Astrocyte (in vitro differentiated cells and primary cell): ENCODE measurements around the gene KCNAB1.

Source experiments
- EZH2 ChIP-seq: IDR thresholded peaks from 2 replicates; pipeline ENCODE4 v1.6.1; 2012; ENCODE audit warnings: mild to moderate bottlenecking, low read length, inconsistent platforms; ENCODE audit not compliant: insufficient read depth
- TF ChIP-seq, protein P1 (sequence below): IDR thresholded peaks from 2 replicates; pipeline ENCODE4 v1.5.1; 2011; ENCODE audit warnings: low read depth, mild to moderate bottlenecking, inconsistent platforms, low read length, moderate library complexity; ENCODE audit not compliant: insufficient read depth

DNA sequence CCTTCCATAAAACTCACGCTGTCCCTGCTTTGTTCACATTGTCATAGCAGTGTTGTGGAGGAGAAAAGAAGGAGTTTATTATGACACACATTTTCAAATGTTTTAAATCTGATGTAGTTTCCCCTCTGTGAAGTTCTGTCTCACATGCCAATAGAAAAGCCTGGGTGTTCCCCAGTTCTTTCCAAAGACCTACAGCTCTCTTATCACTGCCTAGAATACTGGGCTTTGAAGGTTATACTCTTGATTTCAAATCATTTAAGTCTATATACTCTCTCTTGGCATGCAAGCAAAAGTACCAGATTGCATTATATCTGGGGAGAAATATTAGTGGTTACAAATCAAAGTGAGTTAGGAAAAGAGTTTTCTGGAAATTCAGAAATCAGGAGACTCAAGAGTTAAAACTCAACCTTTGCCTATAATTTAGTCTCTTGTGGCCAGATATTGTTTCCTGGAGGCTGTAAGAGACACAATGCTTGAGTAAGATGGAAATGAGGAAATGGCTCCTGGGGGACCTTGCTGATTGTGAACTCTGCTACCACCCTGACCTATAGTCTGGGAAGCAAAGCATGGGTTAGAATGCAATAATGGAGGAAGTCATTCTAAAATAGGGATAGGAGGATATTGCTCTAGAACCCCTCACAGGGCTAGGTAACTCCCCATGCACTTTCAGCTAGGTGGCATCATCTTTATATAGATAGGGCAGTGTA, 182.8 kb downstream of the KCNAB1 start:
- TF ChIP-seq, protein P1, sequence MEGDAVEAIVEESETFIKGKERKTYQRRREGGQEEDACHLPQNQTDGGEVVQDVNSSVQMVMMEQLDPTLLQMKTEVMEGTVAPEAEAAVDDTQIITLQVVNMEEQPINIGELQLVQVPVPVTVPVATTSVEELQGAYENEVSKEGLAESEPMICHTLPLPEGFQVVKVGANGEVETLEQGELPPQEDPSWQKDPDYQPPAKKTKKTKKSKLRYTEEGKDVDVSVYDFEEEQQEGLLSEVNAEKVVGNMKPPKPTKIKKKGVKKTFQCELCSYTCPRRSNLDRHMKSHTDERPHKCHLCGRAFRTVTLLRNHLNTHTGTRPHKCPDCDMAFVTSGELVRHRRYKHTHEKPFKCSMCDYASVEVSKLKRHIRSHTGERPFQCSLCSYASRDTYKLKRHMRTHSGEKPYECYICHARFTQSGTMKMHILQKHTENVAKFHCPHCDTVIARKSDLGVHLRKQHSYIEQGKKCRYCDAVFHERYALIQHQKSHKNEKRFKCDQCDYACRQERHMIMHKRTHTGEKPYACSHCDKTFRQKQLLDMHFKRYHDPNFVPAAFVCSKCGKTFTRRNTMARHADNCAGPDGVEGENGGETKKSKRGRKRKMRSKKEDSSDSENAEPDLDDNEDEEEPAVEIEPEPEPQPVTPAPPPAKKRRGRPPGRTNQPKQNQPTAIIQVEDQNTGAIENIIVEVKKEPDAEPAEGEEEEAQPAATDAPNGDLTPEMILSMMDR = no peak
- no peak for TF ChIP-seq EZH2
